GM23338 (cell line): Measurements from ENCODE around the gene ITGB7.

Experiments
- CREB1 ChIP-seq: fragments of 250-450 bp; sonication (Bioruptor Pico); IDR thresholded peaks from 2 replicates; pipeline ENCODE4 v1.5.0; 2020; ENCODE audit warnings: low read depth, mild to moderate bottlenecking, moderate library complexity
- POLR2AphosphoS5 ChIP-seq: IDR thresholded peaks from 2 replicates; pipeline ENCODE4 v1.6.1; 2016; ENCODE audit warnings: antibody characterized with exemption, low read depth
- TF ChIP-seq, protein P1 (sequence below), 2 experiments: fragments of 200-600 bp in 1 of 2; sonication (generic) in 1 of 2; conservative IDR thresholded peaks; 2 replicates each; pipeline versions ENCODE4 v1.5.1 to v1.6.1; 2016 to 2017; ENCODE audit warnings: antibody characterized with exemption in 2 of 2, low read depth in 2 of 2, mild to moderate bottlenecking in 2 of 2, moderate library complexity in 1 of 2
- TF ChIP-seq, protein P2 (sequence below): IDR thresholded peaks from one replicate; pipeline ENCODE4 v1.6.1; 2018; ENCODE audit warnings: antibody characterized with exemption; ENCODE audit not compliant: unreplicated experiment

DNA sequence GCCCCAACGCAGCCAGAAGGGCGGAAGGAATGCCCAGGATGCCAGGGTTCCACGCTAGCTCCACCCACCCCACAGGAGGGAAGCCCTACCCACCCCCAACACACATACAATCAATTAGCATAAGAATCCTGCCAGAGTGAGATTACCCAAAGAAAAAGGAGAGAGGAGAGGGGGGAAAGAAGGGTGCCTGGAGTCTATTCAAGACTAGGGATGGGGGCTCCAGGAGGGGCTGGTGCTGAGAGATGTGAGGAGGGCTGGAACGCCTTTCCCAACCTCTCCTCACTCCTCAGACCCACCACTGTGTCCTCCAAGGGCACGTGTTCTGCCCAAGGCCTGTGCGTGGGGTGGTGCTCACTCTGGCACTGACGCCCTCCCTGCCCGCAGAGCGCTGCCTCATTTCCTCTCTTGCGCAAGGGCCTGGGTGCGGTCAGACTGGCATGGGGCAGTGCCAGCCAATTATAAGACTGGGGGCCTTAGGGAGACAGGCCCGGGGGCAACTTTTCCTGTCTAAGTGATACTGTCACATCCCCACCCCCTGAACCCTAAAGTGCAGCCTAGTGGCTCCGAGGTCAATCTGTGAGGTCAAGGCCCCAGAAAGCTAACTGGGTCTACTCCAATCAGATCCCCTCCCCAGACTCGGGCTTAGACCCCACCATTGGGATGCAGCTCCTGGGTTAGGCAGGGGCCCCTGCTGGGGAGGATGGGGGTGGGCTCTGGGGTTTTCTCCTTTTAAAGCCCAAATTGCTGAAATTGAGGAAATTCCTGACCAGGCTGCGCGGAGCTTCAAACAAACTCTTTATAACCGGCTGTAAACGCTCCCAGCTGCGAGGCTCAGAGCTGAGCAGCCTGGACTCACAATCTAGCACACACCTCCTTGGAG lies 10.2 kb upstream of the ITGB7 start:
- TF ChIP-seq CREB1 (CRISPR knock-in tag), result no peak
- TF ChIP-seq, protein P1, sequence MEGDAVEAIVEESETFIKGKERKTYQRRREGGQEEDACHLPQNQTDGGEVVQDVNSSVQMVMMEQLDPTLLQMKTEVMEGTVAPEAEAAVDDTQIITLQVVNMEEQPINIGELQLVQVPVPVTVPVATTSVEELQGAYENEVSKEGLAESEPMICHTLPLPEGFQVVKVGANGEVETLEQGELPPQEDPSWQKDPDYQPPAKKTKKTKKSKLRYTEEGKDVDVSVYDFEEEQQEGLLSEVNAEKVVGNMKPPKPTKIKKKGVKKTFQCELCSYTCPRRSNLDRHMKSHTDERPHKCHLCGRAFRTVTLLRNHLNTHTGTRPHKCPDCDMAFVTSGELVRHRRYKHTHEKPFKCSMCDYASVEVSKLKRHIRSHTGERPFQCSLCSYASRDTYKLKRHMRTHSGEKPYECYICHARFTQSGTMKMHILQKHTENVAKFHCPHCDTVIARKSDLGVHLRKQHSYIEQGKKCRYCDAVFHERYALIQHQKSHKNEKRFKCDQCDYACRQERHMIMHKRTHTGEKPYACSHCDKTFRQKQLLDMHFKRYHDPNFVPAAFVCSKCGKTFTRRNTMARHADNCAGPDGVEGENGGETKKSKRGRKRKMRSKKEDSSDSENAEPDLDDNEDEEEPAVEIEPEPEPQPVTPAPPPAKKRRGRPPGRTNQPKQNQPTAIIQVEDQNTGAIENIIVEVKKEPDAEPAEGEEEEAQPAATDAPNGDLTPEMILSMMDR (conservative IDR thresholded peaks at IDR 0.05; ENCODE audit: low read depth in 2 of 2), result no peak
- TF ChIP-seq, protein P2, sequence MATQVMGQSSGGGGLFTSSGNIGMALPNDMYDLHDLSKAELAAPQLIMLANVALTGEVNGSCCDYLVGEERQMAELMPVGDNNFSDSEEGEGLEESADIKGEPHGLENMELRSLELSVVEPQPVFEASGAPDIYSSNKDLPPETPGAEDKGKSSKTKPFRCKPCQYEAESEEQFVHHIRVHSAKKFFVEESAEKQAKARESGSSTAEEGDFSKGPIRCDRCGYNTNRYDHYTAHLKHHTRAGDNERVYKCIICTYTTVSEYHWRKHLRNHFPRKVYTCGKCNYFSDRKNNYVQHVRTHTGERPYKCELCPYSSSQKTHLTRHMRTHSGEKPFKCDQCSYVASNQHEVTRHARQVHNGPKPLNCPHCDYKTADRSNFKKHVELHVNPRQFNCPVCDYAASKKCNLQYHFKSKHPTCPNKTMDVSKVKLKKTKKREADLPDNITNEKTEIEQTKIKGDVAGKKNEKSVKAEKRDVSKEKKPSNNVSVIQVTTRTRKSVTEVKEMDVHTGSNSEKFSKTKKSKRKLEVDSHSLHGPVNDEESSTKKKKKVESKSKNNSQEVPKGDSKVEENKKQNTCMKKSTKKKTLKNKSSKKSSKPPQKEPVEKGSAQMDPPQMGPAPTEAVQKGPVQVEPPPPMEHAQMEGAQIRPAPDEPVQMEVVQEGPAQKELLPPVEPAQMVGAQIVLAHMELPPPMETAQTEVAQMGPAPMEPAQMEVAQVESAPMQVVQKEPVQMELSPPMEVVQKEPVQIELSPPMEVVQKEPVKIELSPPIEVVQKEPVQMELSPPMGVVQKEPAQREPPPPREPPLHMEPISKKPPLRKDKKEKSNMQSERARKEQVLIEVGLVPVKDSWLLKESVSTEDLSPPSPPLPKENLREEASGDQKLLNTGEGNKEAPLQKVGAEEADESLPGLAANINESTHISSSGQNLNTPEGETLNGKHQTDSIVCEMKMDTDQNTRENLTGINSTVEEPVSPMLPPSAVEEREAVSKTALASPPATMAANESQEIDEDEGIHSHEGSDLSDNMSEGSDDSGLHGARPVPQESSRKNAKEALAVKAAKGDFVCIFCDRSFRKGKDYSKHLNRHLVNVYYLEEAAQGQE, result no peak
- TF ChIP-seq POLR2AphosphoS5, result peak; percentile 55; the same call in 1 of the 2 replicates
